ENCODE data around the gene FSD1. TPM values are rescaled to one million over a fixed set of nuclear protein-coding genes. Genes with fewer than 3 reads are reported as not detected.

Gene FSD1
- total RNA-seq, 1 donor from 2014 or later, result 13.2 TPM

- no peak for DNase-seq (ENCODE audit: low read depth)
- H3K27me3 ChIP-seq (ENCODE audit: control insufficient read depth, insufficient read depth, low read length), result no peaks in the 10 kb centered on the region
- no peak overlapping the region for H3K4me3 ChIP-seq (ENCODE audit: low read depth, low read length)
- TF ChIP-seq CTCF (IDR thresholded peaks at IDR 0.05; ENCODE audit: insufficient read depth, low read length, poor library complexity, severe bottlenecking), result no peak
- no peaks in the 10 kb centered on the region for H3K36me3 ChIP-seq (ENCODE audit: control insufficient read depth, insufficient read depth, low read length)
Observed at GRCh38 chr19:4354282-4354681, 49.9 kb downstream of the FSD1 start.

DNA sequence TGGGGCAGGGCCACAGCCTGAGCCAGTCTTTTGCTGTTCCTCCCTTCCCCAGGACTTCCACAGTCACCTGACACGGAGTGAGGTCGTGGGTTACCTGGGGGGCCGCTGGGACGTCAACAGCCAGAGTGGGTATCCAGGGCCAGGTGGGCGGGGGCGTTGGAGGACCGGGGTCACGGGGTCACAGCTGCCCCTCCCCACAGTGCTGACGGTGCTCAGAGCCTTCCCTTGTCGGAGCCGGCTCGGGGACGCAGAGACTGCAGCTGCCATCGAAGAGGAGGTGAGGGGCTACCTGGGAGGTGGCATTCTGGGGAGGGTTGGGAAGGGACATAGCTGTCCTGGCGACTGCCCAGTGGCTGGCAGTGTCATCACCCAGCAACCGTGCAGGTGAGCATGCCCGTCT, 50.5 kb downstream of the FSD1 start:
- no peak overlapping the region for H3K4me3 ChIP-seq (ENCODE audit: low read depth, low read length)
- no peak for TF ChIP-seq CTCF (IDR thresholded peaks at IDR 0.05; ENCODE audit: insufficient read depth, low read length, poor library complexity, severe bottlenecking)
- no peaks in the 10 kb centered on the region for H3K36me3 ChIP-seq (ENCODE audit: control insufficient read depth, insufficient read depth, low read length)
- H3K27me3 ChIP-seq (ENCODE audit: control insufficient read depth, insufficient read depth, low read length), result no peaks in the 10 kb centered on the region
- no peak for DNase-seq (ENCODE audit: low read depth)

- DNase-seq (ENCODE audit: low read depth), result no peak
- no peaks in the 10 kb centered on the region for H3K27me3 ChIP-seq (ENCODE audit: control insufficient read depth, insufficient read depth, low read length)
- H3K36me3 ChIP-seq (ENCODE audit: control insufficient read depth, insufficient read depth, low read length), result peaks cover 2% of the 10 kb centered on the region
- no peak for TF ChIP-seq CTCF (IDR thresholded peaks at IDR 0.05; ENCODE audit: insufficient read depth, low read length, poor library complexity, severe bottlenecking)
- H3K4me3 ChIP-seq (ENCODE audit: low read depth, low read length), result no peak overlapping the region
Observed at GRCh38 chr19:4357095-4357797, 52.8 kb downstream of the FSD1 start.

DNA sequence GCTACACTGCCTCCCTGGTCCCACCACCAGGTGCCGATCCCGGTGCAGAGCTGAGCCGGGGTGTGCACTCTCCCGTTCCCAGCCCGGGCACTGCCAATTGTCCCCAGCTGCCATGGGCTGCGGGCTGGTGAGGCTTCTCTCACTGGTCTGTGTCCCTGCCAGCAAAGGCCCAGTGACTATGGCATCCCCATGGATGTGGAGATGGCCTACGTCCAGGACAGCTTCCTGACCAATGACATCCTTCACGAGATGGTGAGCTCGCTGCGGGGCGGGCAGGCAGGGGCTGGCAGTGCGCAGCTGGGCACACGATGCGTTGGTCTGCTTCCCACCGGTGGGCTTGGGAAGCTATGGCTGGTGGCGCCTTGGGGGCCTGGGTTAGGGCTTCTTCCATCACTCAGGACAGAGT, 53.5 kb downstream of the FSD1 start:
- Histone ChIP-seq H3K4me3 (ENCODE audit: low read depth, low read length) (no peak overlapping the region), H3K36me3 (ENCODE audit: control insufficient read depth, insufficient read depth, low read length) (peaks cover 2% of the 10 kb centered on the region), H3K27me3 (ENCODE audit: control insufficient read depth, insufficient read depth, low read length) (no peaks in the 10 kb centered on the region)
- no peak for DNase-seq (ENCODE audit: low read depth)
- no peak for TF ChIP-seq CTCF (IDR thresholded peaks at IDR 0.05; ENCODE audit: insufficient read depth, low read length, poor library complexity, severe bottlenecking)

- no peak for TF ChIP-seq CTCF (IDR thresholded peaks at IDR 0.05; ENCODE audit: insufficient read depth, low read length, poor library complexity, severe bottlenecking)
- no peak for DNase-seq (ENCODE audit: low read depth)
- Histone ChIP-seq H3K4me3 (ENCODE audit: low read depth, low read length) (no peak overlapping the region), H3K36me3 (ENCODE audit: control insufficient read depth, insufficient read depth, low read length) (peaks cover 2% of the 10 kb centered on the region), H3K27me3 (ENCODE audit: control insufficient read depth, insufficient read depth, low read length) (no peaks in the 10 kb centered on the region)
Observed at GRCh38 chr19:4358709-4359626, 54.6 kb downstream of the FSD1 start.

Measured in kidney epithelial cell (primary cell).